Right atrium auricular region (tissue), 2 donors: ENCODE measurements around the gene NCAPD2. TPM values are rescaled to one million over a fixed set of nuclear protein-coding genes. Genes with fewer than 3 reads are reported as not detected.

Experiments
- DNase-seq: peaks from one replicate; pipeline ENCODE4 v3.0.0-alpha.2; 2019; ENCODE audit warnings: low spot score
- H3K27ac ChIP-seq, 2 donors: fragments of 200-600 bp; sonication (generic); 1 replicate in 1 of 2; 2 replicates in 1 of 2; pipeline ENCODE4 v1.5.1; 2016 to 2019
- H3K27me3 ChIP-seq, 2 donors: fragments of 200-600 bp; sonication (generic); one replicate each; pipeline versions ENCODE4 v1.5.1 to v1.6.0; 2017 to 2019
- H3K36me3 ChIP-seq: fragments of 200-600 bp; sonication (generic); one replicate; pipeline ENCODE4 v1.5.1; 2016
- H3K4me1 ChIP-seq, 2 donors: fragments of 200-600 bp; sonication (generic); one replicate each; pipeline versions ENCODE4 v1.5.1 to v1.6.0; 2017 to 2019
- H3K4me3 ChIP-seq, 2 donors: fragments of 200-600 bp; sonication (generic); 1 replicate in 1 of 2; 2 replicates in 1 of 2; pipeline ENCODE4 v1.5.1; 2017 to 2019; ENCODE audit warnings: mild to moderate bottlenecking in 1 of 2, moderate library complexity in 1 of 2
- H3K9me3 ChIP-seq, 2 donors: fragments of 200-600 bp; sonication (generic); one replicate each; pipeline ENCODE4 v1.5.1; 2019
- total RNA-seq, 2 donors: library from RNA; depleted of rRNA; stranded (reverse); fragments of >200 nt; gene quantifications; one replicate each; pipeline ENCODE4 v1.1.0, GENCODE V29; 2016
- TF ChIP-seq, protein P1 (sequence below), 2 donors: fragments of 200-600 bp; sonication (generic); IDR thresholded peaks; one replicate each; pipeline ENCODE4 v1.5.1; 2019; ENCODE audit warnings: antibody characterized with exemption in 2 of 2

The NCAPD2 gene
- total RNA-seq: 10 to 100 TPM; 11.6 to 53.5 TPM

- TF ChIP-seq, protein P1, sequence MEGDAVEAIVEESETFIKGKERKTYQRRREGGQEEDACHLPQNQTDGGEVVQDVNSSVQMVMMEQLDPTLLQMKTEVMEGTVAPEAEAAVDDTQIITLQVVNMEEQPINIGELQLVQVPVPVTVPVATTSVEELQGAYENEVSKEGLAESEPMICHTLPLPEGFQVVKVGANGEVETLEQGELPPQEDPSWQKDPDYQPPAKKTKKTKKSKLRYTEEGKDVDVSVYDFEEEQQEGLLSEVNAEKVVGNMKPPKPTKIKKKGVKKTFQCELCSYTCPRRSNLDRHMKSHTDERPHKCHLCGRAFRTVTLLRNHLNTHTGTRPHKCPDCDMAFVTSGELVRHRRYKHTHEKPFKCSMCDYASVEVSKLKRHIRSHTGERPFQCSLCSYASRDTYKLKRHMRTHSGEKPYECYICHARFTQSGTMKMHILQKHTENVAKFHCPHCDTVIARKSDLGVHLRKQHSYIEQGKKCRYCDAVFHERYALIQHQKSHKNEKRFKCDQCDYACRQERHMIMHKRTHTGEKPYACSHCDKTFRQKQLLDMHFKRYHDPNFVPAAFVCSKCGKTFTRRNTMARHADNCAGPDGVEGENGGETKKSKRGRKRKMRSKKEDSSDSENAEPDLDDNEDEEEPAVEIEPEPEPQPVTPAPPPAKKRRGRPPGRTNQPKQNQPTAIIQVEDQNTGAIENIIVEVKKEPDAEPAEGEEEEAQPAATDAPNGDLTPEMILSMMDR (IDR thresholded peaks at IDR 0.05): peak; percentile 31 to 52
- H3K4me3 ChIP-seq: peak within 1 kb of the TSS; percentile 51 to 70
- peak within 1 kb of the TSS; percentile 96 to 97 for H3K27ac ChIP-seq
- peaks cover 0 to 23% of the 10 kb centered on the region in 2 donors for H3K4me1 ChIP-seq
- H3K9me3 ChIP-seq: no peaks in the 10 kb centered on the region
- peak; percentile 98 for DNase-seq
- no peaks in the 10 kb centered on the region for H3K27me3 ChIP-seq
- peaks cover 16% of the 10 kb centered on the region for H3K36me3 ChIP-seq
Observed at GRCh38 chr12:6493497-6494257, at the start of gene NCAPD2. NCAPD2 (plus strand) TSS chr12:6494102; CDS start chr12:6495099, 997 bp downstream.

DNA sequence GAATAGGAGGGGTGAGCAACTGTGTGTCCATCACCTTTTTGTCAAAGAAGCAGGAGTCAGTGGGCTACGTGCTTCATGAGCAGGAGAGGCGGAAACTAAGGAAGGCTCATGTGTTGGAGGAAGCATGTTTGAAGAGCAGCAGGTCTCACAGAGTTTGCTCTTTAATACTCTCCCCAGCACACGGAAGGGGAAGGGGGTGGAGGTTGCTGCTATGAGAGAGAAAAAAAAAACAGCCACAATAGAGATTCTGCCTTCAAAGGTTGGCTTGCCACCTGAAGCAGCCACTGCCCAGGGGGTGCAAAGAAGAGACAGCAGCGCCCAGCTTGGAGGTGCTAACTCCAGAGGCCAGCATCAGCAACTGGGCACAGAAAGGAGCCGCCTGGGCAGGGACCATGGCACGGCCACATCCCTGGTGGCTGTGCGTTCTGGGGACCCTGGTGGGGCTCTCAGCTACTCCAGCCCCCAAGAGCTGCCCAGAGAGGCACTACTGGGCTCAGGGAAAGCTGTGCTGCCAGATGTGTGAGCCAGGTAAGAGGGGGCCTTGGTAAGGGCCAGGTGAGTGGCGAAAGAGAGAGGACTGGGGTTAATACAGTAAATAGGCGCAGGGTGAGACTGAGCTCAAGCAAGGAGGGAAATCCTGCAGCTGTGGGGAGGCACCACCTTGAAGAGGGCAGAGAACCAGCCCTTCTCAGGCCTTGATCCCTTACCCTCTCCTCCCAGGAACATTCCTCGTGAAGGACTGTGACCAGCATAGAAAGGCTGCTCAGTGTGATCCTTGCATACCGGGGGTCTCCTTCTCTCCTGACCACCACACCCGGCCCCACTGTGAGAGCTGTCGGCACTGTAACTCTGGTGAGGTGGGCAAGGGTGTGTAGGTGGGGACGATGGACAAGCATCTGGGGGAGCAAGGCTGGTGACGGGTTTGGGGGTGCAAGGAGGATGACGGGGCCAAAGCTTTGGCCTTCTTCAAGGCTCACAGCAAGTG is 48.9 kb upstream of the NCAPD2 start, which contains the start of gene CD27:
Gene CD27 (plus strand): TSS at position 252 of the 985 bp plus-strand sequence. CDS start 141 bp downstream, at position 393.
- Histone ChIP-seq H3K36me3 (no peaks in the 10 kb centered on the region), H3K27me3 (no peaks in the 10 kb centered on the region), H3K4me1 (peaks cover 0 to 2% of the 10 kb centered on the region in 2 donors), H3K9me3 (no peaks in the 10 kb centered on the region), H3K27ac (no peak within 1 kb of the TSS), H3K4me3 (no peak within 1 kb of the TSS)
- DNase-seq: no peak
- TF ChIP-seq, protein P1 (IDR thresholded peaks at IDR 0.05): no peak

DNA sequence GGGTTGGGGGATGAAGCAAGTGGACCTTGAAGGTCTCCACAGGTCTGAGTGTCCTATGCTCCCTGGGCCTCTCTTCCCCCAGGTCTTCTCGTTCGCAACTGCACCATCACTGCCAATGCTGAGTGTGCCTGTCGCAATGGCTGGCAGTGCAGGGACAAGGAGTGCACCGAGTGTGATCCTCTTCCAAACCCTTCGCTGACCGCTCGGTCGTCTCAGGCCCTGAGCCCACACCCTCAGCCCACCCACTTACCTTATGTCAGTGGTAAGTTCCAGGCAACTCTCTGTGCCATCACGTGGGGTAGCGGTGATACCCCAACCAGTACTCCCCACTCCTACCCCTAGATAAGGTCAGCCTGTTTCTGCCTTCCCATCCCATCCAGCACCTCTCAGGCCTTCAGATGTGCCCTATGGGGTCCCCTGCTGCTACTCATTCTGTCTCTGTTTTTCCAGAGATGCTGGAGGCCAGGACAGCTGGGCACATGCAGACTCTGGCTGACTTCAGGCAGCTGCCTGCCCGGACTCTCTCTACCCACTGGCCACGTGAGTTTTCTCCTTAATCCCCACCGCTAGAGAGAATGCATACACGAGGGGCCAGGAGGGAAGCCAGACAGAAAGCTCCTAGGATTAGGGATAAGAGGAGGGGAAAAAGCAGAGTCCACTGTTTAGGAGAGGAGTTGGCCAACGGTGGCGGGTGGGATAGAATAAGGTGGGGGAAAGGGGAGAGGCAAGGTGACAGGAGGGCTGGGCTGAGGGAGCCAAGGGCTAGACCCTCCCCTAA is 43.6 kb upstream of the NCAPD2 start:
- TF ChIP-seq, protein P1 (IDR thresholded peaks at IDR 0.05): no peak
- H3K4me1 ChIP-seq: peaks cover 0 to 30% of the 10 kb centered on the region in 2 donors
- DNase-seq: no peak
- H3K27ac ChIP-seq: peak overlapping the region; percentile 95 to 97
- peaks cover 7% of the 10 kb centered on the region for H3K36me3 ChIP-seq
- no peaks in the 10 kb centered on the region for H3K9me3 ChIP-seq
- no peaks in the 10 kb centered on the region for H3K27me3 ChIP-seq
- H3K4me3 ChIP-seq: peak overlapping the region; percentile 54 to 71

GRCh38 chr12:6450869-6451347 is 43.0 kb upstream of the NCAPD2 start:
- H3K27ac ChIP-seq: peak overlapping the region; percentile 95 to 97
- H3K9me3 ChIP-seq: no peaks in the 10 kb centered on the region
- TF ChIP-seq, protein P1 (IDR thresholded peaks at IDR 0.05): no peak
- no peak for DNase-seq
- peak overlapping the region; percentile 54 to 71 for H3K4me3 ChIP-seq
- peaks cover 0 to 30% of the 10 kb centered on the region in 2 donors for H3K4me1 ChIP-seq
- H3K27me3 ChIP-seq: no peaks in the 10 kb centered on the region
- peaks cover 7% of the 10 kb centered on the region for H3K36me3 ChIP-seq
